Bladder microvascular endothelial cell (primary cell): ENCODE data around the gene TEX53. TPM values are rescaled to one million over a fixed set of nuclear protein-coding genes. Genes with fewer than 3 reads are reported as not detected.

Experiments used
- total RNA-seq: library from RNA; depleted of rRNA; stranded (reverse); fragments of >200 nt; gene quantifications from 2 replicates; pipeline ENCODE4 v1.2.3, GENCODE V29; 2014

TEX53 gene
- not detected in 2 replicates for total RNA-seq

DNA sequence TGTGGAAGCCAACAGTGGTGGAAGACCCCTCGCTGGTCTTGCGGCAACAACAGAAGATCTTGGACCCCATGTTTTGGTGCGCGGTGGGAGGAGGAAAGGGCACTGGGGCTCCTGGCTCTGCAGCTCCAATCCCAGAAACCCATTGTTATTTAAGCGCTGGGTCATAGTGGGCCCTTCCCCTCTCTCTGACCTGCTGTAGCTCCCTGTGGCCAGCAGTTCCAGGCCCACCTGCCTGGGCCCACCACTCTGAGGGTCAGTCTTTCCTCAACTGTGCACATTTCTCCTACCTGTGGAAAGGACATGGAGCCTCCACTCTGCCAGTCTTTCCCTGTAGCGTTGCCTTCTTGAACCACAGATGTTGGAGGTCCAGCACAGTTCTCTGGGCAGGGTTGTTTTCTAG lies at the start of gene TEX53:
Gene TEX53 (minus strand): TSS at position 101 of the 400 bp plus-strand sequence. CDS start 31 bp downstream, at position 70.

DNA sequence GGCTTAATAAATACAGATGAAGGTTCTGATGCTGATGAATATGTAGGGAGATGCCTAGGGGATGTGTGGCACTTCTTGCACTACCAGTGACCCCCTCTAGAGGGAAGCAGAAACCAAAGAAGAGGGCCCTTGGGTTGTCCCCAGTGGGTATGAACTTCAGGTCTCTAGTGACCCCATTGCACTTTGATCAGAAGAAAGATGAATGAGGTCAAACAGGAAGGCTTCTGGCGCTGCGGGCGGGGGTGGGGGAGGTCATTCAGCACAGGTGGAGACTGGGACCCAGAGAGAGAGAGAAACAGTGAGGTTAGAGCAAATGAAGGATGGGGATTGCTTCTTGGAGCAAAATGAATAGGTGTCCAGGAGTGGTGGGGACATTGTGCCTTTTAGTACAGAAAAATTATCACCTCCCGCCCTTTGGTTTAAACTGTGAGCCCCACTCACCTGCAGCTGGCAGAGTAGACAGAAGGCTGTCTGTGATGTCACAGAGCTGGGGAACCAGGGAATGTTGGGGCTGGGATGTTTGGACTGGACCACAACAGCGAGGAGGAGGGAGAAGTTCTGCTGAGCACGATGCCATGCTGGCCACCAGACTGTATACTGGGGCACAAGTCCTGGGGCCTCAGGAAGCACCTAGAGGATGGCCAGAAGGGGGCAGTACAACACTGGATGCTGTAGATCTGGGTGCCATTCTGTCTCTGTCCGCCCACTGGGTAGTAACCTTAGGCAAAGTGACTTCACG lies 24.2 kb upstream of the TEX53 start, which contains the start of gene TEX48:
Gene TEX48 (minus strand): TSS at position 599 of the 739 bp plus-strand sequence. CDS start 10,469 bp downstream, outside the sequence.

Other genes with a start within 250 kb of the TEX53 start
- gene WHRN, start 152.3 kb downstream of the TEX53 start, total RNA-seq: under 0.01 and 0.19 TPM in 2 replicates
- 112 and 116 TPM in 2 replicates for gene ATP6V1G1, start 70.0 kb downstream of the TEX53 start, total RNA-seq
- gene TMEM268, start 46.5 kb downstream of the TEX53 start, total RNA-seq: 1.5 and 2.7 TPM in 2 replicates
- gene TEX48, start 24.4 kb upstream of the TEX53 start, total RNA-seq: not detected in 2 replicates
- gene TNFSF15, start 148.2 kb upstream of the TEX53 start, total RNA-seq: 0.32 and 11.5 TPM in 2 replicates